OCI-LY3 (cell line): ENCODE data around the gene BCAS2.
A peak's percentile ranks its signal among the peaks of the same experiment; 100 is the strongest.

Experiments used
- H2AFZ ChIP-seq: fragments of 200-600, 300-600 bp; shearing (Covaris generic); 2 replicates; pipeline ENCODE4 v1.6.0; 2014; ENCODE audit warnings: antibody characterized with exemption, low read depth, low read length
- H3K27ac ChIP-seq: fragments of 200-600, 300-600 bp; sonication (generic); 2 replicates; pipeline ENCODE4 v1.5.1; 2014; ENCODE audit warnings: mild to moderate bottlenecking, low read length, moderate library complexity, mixed read lengths
- H3K27me3 ChIP-seq: fragments of 200-600, 300-600 bp; sonication (generic); 2 replicates; pipeline ENCODE4 v1.6.1; 2014; ENCODE audit warnings: low read depth, low read length, mixed read lengths
- H3K36me3 ChIP-seq: fragments of 200-600, 300-600 bp; sonication (generic); replicated peaks from 2 replicates; pipeline ENCODE3; 2014; ENCODE audit warnings: low read depth, low read length, mixed read lengths
- H3K4me1 ChIP-seq: fragments of 300-600, 200-600 bp; sonication (generic); 2 replicates; pipeline ENCODE4 v1.6.1; 2014; ENCODE audit warnings: low read length, mixed read lengths
- H3K4me2 ChIP-seq: fragments of 200-600, 300-600 bp; sonication (generic); 2 replicates; pipeline ENCODE4 v1.6.1; 2014; ENCODE audit warnings: low read length, mixed read lengths
- H3K4me3 ChIP-seq: fragments of 300-600, 200-600 bp; sonication (generic); 2 replicates; pipeline ENCODE4 v1.5.1; 2014; ENCODE audit warnings: antibody characterized with exemption, mild to moderate bottlenecking, low read length, moderate library complexity
- H3K79me2 ChIP-seq: fragments of 300-600, 200-600 bp; shearing (Covaris generic); 2 replicates; pipeline ENCODE4 v1.6.1; 2014; ENCODE audit warnings: mild to moderate bottlenecking, low read length, mixed read lengths
- H3K9ac ChIP-seq: fragments of 300-600, 200-600 bp; shearing (Covaris generic); 2 replicates; pipeline ENCODE4 v1.6.0; 2014; ENCODE audit warnings: mild to moderate bottlenecking, low read length, moderate library complexity
- H3K9me3 ChIP-seq: fragments of 200-600, 300-600 bp; shearing (Covaris generic); 2 replicates; pipeline ENCODE4 v1.6.1; 2014; ENCODE audit warnings: low read length, mixed read lengths; ENCODE audit not compliant: insufficient read depth
- H4K20me1 ChIP-seq: fragments of 200-600, 300-600 bp; sonication (generic); 2 replicates; pipeline ENCODE4 v1.6.1; 2016; ENCODE audit warnings: low read length, mixed read lengths; ENCODE audit not compliant: insufficient read depth
- EZH2phosphoT487 ChIP-seq: fragments of 200-600 bp; shearing (Covaris generic); IDR thresholded peaks from 2 replicates; pipeline ENCODE4 v1.6.1; 2018; ENCODE audit warnings: antibody characterized with exemption, mixed run types, low read depth
- TF ChIP-seq, protein P1 (sequence below): fragments of 200-600, 300-600 bp; sonication (generic); IDR thresholded peaks from 2 replicates; pipeline ENCODE4 v1.5.1; 2014; ENCODE audit warnings: antibody characterized with exemption, low read length, low read depth

BCAS2 gene

GRCh38 chr1:114559356-114559755 lies 22.1 kb downstream of the BCAS2 start:
- Histone ChIP-seq H2AFZ (no peak overlapping the region), H3K27ac (peak overlapping the region; percentile 42), H4K20me1 (no peaks in the 10 kb centered on the region), H3K79me2 (no peaks in the 10 kb centered on the region), H3K4me2 (peak overlapping the region; percentile 55), H3K9me3 (no peaks in the 10 kb centered on the region), H3K36me3 (peaks cover 5% of the 10 kb centered on the region), H3K4me3 (peak overlapping the region; percentile 26), H3K4me1 (peaks cover 22% of the 10 kb centered on the region), H3K9ac (no peak overlapping the region), H3K27me3 (no peaks in the 10 kb centered on the region)
- TF ChIP-seq, protein P1, sequence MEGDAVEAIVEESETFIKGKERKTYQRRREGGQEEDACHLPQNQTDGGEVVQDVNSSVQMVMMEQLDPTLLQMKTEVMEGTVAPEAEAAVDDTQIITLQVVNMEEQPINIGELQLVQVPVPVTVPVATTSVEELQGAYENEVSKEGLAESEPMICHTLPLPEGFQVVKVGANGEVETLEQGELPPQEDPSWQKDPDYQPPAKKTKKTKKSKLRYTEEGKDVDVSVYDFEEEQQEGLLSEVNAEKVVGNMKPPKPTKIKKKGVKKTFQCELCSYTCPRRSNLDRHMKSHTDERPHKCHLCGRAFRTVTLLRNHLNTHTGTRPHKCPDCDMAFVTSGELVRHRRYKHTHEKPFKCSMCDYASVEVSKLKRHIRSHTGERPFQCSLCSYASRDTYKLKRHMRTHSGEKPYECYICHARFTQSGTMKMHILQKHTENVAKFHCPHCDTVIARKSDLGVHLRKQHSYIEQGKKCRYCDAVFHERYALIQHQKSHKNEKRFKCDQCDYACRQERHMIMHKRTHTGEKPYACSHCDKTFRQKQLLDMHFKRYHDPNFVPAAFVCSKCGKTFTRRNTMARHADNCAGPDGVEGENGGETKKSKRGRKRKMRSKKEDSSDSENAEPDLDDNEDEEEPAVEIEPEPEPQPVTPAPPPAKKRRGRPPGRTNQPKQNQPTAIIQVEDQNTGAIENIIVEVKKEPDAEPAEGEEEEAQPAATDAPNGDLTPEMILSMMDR = no peak
- TF ChIP-seq EZH2phosphoT487 = no peak

GRCh38 chr1:114558544-114558943 lies 22.9 kb downstream of the BCAS2 start:
- Histone ChIP-seq H3K79me2 (no peaks in the 10 kb centered on the region), H3K9me3 (no peaks in the 10 kb centered on the region), H3K4me1 (peaks cover 22% of the 10 kb centered on the region), H3K27me3 (no peaks in the 10 kb centered on the region), H3K36me3 (no peaks in the 10 kb centered on the region), H3K4me3 (no peak overlapping the region), H4K20me1 (no peaks in the 10 kb centered on the region), H3K4me2 (peak overlapping the region; percentile 55), H3K27ac (peak overlapping the region; percentile 42), H3K9ac (no peak overlapping the region), H2AFZ (no peak overlapping the region)
- TF ChIP-seq, protein P1 = peak; percentile 56
- no peak for TF ChIP-seq EZH2phosphoT487

DNA sequence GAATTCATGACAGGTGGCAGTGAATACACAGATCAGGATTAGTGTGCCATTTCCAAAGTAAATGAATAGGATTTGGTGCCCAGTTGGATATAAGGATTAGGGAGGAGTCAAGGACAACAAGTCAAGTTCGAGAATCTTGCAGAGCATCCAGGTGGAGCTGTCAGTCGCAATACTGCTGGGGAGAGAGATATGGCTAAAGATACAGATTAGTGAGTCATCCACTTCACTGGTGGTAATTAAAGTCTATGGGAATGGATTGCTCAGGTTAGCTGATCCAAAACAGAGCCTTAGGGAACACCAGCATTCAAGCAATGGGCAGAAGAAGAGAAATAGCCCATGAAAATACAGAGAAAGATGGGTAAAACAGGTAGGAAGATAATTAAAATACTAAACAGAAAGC lies 26.8 kb downstream of the BCAS2 start:
- no peak overlapping the region for H2AFZ ChIP-seq

DNA sequence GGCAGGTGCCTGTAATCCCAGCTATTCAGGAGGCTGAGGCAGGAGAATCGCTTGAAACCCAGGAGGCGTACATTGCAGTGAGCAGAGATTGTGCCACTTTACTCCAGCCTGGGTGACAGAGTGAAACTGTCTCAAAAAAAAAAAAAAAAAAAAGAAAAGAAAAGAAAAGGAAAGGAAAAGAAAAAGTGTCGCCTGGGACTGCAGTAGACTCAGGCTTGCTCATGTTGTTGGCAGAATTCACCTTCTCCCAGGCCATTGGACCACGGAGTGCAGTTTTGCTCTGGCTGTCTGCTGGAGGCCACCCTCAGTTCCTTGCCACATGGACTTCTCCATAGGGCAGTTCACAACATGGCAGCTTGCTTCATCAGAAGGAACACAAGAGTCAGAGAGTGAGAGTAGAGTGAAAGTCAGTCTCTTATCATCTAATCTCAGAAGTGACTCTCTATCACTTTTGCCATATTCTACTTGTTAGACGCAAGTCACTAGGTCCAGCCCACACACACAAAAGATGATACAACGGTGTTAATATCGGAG lies 29.2 kb downstream of the BCAS2 start:
- H3K9me3 ChIP-seq = no peaks in the 10 kb centered on the region
- no peaks in the 10 kb centered on the region for H3K4me1 ChIP-seq
- no peak overlapping the region for H3K9ac ChIP-seq
- no peaks in the 10 kb centered on the region for H3K27me3 ChIP-seq
- H3K27ac ChIP-seq = no peak overlapping the region
- TF ChIP-seq EZH2phosphoT487 = no peak
- TF ChIP-seq, protein P1 = no peak
- no peaks in the 10 kb centered on the region for H3K36me3 ChIP-seq
- no peaks in the 10 kb centered on the region for H3K79me2 ChIP-seq
- no peak overlapping the region for H3K4me2 ChIP-seq
- H2AFZ ChIP-seq = no peak overlapping the region
- no peak overlapping the region for H3K4me3 ChIP-seq
- no peaks in the 10 kb centered on the region for H4K20me1 ChIP-seq

More for the DNA sequence above, 26.8 kb downstream of the BCAS2 start:
- Histone ChIP-seq H3K9ac (no peak overlapping the region), H3K4me3 (no peak overlapping the region), H4K20me1 (no peaks in the 10 kb centered on the region), H3K27ac (no peak overlapping the region), H3K36me3 (no peaks in the 10 kb centered on the region), H3K27me3 (no peaks in the 10 kb centered on the region), H3K79me2 (no peaks in the 10 kb centered on the region), H3K4me1 (peaks cover 10% of the 10 kb centered on the region), H3K4me2 (no peak overlapping the region), H3K9me3 (no peaks in the 10 kb centered on the region)
- TF ChIP-seq, protein P1 = no peak
- no peak for TF ChIP-seq EZH2phosphoT487
